RPMI7951 (cell line): ENCODE measurements around the gene SYCE3. TPM values are rescaled to one million over a fixed set of nuclear protein-coding genes. Genes with fewer than 3 reads are reported as not detected.

ENCODE experiments used
- DNase-seq: peaks from one replicate; pipeline ENCODE4 v3.0.0-alpha.2; 2012; ENCODE audit warnings: low read depth
- total RNA-seq: library from RNA; depleted of rRNA; stranded (reverse); fragments of >200 nt; shearing (Covaris generic); gene quantifications from 2 replicates; pipeline ENCODE4 v1.2.3, GENCODE V29; 2014

The SYCE3 gene
- total RNA-seq, 1 experiment from 2014 or later, result not detected

GRCh38 chr22:50576070-50576469 is 13.4 kb upstream of the SYCE3 start:
- peak; percentile 24 for DNase-seq

- no peak for DNase-seq
These were observed 12.8 kb upstream of the SYCE3 start for GRCh38 chr22:50575426-50575941.

- DNase-seq, result no peak
These were observed 11.7 kb upstream of the SYCE3 start for GRCh38 chr22:50574383-50574755.

GRCh38 chr22:50573491-50574382 is 11.0 kb upstream of the SYCE3 start:
- no peak for DNase-seq

GRCh38 chr22:50572965-50573364 is 10.2 kb upstream of the SYCE3 start:
- DNase-seq, result no peak

- DNase-seq, result no peak
These were observed 8.8 kb upstream of the SYCE3 start for GRCh38 chr22:50571264-50572175.

- no peak for DNase-seq
These were observed 8.1 kb upstream of the SYCE3 start for GRCh38 chr22:50570861-50571260.

GRCh38 chr22:50569896-50570535 is 7.3 kb upstream of the SYCE3 start:
- DNase-seq, result no peak

GRCh38 chr22:50569041-50569459 is 6.3 kb upstream of the SYCE3 start:
- no peak for DNase-seq

GRCh38 chr22:50568626-50569025 is 5.9 kb upstream of the SYCE3 start:
- no peak for DNase-seq

- no peak for DNase-seq
These were observed 5.1 kb upstream of the SYCE3 start for GRCh38 chr22:50567721-50568252.

- DNase-seq, result no peak
These were observed 1.6 kb upstream of the SYCE3 start for GRCh38 chr22:50564289-50564688.

- DNase-seq, result no peak
These were observed 868 bp upstream of the SYCE3 start for GRCh38 chr22:50563413-50564160.

GRCh38 chr22:50561401-50562358 is 1.0 kb downstream of the SYCE3 start:
- DNase-seq, result no peak

GRCh38 chr22:50560034-50560433 is 2.7 kb downstream of the SYCE3 start:
- DNase-seq, result no peak

GRCh38 chr22:50556703-50557102 is 6.0 kb downstream of the SYCE3 start:
- no peak for DNase-seq

GRCh38 chr22:50553310-50553709 is 9.4 kb downstream of the SYCE3 start:
- no peak for DNase-seq

GRCh38 chr22:50551160-50551752 is 11.5 kb downstream of the SYCE3 start:
- no peak for DNase-seq

- no peak for DNase-seq
These were observed 12.3 kb downstream of the SYCE3 start for GRCh38 chr22:50550395-50550794.
